Hematopoietic multipotent progenitor cell treated with erythropoietin and hydrocortisone succinate and interleukin-3 and kit ligand, for 8 days (in vitro differentiated cells): ENCODE results near the gene HSPA12B.
"Not testable (repeated sequence)": the region's sequence is repeated elsewhere in the genome, so short reads cannot be mapped to it uniquely, and the experiment has no call there.

Experiments
- DNase-seq: peaks from one replicate; pipeline ENCODE4 v3.0.0-alpha.2; 2015

Gene HSPA12B

DNA sequence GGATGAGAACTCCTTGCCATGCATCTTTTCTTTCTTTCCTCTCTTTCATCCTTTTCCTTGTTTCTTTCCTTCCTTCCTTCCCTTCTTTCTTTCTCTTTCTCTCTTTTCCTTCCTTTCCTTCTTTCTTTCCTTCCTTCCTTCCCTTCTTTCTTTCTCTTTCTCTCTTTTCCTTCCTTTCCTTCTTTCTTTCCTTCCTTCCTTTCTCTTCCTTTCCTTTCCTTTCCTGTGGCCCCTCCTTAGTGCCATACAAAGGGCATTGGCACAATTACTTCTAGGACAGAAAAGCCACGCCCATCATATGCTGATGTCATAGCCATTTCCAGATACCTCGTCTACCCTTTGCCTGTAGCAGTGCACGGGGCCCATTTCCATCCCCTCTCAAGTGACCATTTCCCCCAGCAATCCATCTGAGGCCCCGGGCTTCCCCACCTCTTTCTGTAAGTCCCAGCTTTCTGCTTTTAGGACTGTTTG is 56.2 kb downstream of the HSPA12B start:
- peak; percentile 54 for DNase-seq

DNA sequence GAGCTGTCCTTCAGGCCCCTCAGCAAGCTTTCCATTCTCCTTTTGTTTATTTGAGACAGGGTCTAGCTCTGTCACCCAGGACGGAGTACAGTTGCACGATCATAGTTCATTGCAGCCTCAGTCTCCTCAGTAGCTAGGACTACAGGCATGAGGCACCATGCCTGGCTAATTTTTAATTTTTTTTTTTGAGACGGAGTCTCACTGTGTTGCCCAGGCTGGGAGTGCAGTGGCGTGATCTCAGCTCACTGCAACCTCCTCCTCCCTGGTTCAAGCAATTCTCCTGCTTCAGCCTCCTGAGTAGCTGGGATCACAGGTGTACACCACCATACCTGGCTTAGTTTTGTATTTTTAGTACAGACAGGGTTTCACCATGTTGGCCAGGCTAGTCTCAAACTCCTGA is 56.7 kb downstream of the HSPA12B start:
- not testable (repeated sequence) for DNase-seq

DNA sequence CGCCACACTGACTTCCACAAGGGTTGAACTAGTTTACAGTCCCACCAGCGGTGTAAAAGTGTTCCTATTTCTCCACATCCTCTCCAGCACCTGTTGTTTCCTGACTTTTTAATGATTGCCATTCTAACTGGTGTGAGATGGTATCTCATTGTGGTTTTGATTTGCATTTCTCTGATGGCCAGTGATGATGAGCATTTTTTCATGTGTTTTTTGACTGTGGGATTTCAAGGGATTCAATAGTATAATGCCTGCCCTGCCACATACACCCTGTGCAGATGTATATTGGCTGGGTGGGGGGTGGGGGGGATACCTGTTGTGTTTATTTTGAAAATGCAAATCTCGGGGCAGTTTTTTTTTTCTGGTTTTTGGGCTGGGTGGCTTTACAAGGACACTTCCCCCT is 61.7 kb downstream of the HSPA12B start:
- not testable (repeated sequence) for DNase-seq

DNA sequence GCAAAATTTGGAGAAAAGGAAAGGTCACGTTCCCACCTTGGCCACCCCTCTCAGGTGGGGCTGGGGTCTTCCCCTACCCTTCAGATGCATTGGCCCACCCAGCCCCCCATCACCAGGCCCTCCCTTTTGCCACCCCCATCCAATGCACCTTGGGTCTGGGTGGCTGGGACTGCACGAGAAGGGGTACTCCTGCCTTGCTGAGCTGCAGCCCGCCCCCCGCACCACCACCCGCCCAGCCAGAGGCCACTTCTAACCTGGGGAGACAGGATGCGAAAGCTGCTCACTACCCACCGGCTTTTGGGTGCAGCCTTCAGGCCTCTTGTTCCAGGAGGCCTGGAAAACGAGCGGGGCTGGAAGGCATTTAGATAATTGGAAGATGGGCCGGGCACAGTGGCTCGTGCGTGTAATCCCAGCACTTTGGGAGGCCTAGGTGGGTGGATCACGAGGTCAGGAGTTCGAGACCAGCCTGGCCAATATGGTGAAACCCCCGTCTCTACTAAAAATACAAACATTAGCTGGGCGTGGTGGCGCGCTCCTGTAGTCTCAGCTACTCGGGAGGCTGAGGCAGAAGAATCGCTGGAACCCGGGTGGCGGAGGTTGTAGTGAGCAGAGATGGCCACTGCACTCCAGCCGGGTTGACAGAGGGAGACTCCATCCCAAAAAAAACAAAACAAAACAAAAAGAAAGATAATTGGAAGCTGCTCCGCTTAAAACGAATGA is 62.4 kb downstream of the HSPA12B start:
- DNase-seq = no peak

DNA sequence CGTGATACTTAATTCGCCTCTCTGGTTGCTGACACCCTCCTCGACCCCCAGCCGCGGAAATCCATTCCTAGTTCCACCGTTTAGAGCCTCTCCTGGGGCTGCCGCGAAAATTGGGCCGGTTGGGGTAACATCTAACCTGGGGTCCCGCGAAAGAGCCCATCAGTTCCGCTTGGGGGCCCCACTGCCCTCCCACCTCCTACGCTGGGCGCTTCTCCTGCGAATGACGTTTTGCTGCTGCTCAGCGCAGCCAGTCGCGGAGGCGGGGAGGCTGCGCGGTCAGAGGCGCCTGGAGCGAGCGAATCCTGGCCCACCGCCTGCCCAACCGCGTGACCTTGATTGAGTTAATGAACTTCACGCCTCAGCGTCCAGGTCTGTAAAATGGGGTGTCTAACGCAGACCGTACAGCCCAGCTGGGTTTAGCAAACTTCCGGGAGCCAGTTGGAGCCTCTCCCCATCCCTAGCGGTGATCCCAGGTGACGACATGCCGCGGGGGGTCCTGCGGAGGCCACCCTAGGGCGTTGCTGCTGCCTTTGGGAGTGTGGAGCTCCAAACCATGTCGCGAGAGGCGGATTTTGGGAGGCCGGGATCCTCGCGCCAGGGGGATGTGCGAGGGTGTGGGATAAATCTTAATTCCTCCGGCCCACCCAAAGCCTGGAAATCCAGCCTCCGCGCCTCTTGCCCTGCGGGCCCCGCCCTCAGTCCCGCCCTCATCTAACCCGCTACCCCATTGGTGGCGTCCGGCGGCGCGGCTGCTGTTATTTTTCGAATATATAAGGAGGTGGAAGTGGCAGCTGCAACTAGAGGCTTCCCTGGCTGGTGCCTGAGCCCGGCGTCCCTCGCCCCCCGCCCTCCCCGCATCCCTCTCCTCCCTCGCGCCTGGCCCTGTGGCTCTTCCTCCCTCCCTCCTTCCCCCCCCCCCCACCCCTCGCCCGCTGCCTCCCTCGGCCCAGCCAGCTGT is 63.3 kb downstream of the HSPA12B start, which contains the start of gene CDC25B:
Gene CDC25B (plus strand): TSS at position 800 of the 958 bp plus-strand sequence. CDS start 222 bp downstream, outside the sequence.
- peak; percentile 89 for DNase-seq

DNA sequence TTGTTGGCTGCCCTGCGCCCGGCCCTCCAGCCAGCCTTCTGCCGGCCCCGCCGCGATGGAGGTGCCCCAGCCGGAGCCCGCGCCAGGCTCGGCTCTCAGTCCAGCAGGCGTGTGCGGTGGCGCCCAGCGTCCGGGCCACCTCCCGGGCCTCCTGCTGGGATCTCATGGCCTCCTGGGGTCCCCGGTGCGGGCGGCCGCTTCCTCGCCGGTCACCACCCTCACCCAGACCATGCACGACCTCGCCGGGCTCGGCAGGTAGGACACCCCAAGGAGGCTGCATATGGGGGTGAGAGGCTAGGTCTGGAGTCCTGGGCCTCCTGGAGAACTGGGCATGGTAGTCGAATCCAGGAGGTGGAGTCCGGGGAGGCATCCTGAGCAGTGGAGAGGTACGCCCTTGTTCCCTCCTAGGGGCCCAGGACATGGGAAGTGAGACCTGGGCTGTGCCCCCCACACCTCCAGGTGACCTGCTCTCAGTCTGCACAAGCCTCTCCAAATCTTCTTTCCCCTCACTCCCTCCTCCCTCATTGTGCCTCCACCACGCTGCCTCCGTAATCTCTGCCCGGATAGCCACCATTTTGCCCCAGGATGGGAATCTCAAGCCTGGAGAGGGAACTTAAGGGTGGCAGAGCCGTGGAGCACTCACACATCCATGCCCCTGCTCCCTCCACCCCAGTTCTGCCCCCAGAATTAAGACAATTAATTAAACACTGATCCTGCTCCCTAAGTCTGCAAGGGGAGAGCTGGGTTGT is 64.2 kb downstream of the HSPA12B start:
- DNase-seq = no peak

DNA sequence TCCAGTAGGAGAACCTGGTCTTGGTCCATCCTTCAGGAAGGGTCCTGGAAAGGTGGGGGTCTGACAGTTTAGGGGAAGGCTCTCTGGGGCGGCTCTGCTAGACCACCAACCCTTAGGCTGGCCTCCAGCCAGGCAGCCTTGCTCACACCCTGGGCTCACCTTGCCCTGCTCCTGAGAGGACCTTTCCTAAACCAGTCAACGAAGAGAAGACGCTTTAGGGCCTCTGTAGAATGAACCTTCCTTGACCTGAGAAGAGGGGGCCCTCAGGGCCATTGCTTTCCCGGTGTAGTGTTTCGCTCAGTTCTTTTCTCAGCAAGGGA is 64.7 kb downstream of the HSPA12B start:
- no peak for DNase-seq

DNA sequence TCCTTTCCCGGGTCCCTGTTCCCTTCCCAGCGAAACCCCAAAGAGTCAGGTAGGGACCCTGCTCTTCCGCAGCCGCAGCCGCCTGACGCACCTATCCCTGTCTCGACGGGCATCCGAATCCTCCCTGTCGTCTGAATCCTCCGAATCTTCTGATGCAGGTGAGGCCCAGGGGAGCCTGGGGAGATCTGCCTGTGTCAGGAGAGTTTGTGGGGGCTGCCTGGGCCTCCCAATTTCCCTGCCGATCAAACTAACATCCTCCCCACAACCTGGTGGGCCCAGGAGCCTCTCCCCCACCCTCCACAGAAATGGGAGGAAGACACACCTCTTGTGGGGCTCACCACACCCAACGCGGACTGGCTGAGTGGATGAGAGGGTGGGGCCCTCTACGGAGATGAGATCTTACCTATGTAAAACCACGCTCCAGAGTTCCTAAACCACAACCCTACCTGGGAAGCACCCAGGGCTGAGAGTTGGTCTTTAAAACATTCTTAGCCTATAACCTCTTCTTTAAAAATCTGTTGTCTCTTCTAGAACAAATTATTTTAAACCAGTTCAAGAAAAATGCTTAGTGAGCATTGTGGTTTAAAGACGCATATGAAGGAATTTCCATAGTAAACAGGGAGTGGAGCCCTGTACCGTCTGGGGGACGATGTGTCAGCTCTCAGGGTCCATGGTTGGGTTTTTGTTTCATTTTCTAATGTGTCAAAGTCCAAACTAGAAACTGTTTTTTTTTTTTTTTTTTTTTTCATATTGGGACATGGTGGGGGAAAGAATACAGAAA is 65.3 kb downstream of the HSPA12B start:
- peak; percentile 39 for DNase-seq

DNA sequence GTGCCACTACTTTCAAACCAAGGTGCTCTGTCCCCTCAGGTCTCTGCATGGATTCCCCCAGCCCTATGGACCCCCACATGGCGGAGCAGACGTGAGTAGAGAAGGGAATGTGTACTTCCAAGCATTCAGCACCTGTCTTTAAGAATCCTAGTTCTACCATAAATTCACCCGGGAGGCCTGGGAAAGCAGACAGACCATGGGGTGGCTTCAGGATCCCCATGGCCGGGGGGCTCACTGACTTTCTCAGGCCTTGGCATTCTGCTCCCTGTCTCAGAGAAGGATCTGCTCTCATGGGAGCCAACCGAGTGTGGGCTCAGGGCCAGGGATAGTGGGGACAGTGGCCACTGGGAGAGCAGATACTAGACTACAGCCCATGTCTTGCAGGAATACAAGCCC is 65.9 kb downstream of the HSPA12B start:
- no peak for DNase-seq

DNA sequence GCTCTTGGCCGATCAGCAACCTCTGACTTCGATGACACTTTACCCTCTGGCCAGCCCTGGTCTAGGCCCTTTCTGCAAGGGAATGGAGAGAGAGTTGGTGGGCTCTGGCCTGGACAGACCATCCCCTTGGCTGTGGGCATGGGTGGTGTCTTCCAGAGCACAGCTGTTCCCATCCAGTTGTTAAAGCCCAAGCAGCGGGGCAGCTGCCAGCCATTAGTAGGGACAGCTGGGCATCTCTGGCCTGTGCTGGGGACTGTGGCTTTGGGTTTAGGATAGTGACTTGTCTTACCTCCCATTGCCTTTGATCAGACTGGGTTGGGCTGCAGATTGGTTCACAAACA is 66.4 kb downstream of the HSPA12B start:
- DNase-seq = no peak

DNA sequence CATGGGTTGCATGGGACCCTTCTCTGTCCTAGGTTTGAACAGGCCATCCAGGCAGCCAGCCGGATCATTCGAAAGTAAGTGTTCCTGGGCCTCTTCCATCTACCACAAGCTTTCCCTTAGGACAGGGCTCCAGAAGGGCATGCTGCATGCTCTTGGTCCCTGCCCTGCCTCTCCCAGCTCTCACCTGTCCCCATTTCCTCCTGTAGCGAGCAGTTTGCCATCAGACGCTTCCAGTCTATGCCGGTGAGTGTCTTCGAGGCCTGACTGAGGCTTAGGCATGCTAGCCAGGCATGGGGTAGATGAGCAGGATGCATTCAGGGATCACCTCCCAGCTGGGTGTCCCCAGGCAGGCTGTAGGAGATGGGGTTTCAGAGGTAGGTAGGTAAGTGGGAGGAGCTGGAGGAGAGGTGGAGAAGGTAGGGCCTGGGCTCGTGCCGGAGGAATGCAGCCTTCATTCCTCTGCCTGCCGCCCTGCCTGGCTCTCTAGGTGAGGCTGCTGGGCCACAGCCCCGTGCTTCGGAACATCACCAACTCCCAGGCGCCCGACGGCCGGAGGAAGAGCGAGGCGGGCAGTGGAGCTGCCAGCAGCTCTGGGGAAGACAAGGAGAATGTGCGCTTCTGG is 67.9 kb downstream of the HSPA12B start:
- DNase-seq = no peak

DNA sequence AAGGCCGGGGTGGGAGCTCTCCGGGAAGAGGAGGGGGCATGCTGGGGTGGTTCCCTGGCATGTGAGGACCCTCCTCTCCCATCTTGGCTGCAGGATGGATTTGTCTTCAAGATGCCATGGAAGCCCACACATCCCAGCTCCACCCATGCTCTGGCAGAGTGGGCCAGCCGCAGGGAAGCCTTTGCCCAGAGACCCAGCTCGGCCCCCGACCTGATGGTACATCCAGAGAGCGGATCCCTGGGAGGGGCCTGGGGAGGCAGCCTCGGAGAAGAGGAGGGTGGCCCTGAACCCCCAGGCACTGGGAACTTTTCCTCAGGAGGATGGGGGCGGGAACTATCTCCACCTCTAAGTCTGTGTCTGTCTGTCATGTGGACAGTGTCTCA is 68.4 kb downstream of the HSPA12B start:
- DNase-seq = no peak

DNA sequence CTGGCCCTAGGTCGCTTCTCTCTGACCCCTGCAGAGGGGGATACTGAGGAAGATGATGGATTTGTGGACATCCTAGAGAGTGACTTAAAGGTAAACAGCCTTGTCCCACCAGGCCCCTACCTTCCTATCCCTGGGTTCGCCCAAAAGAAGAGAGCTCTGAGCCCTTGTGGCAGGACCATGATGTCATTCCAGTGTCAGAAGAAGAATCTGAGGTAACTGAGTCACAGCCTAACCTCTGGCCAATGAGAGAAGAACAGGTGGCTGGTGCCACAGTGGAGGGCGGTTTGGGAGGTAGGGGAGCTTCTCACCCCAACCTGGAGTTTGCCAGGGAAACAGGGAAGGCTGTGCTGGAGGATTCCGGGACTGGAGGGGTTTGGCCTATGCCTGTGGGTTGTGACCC is 68.8 kb downstream of the HSPA12B start:
- no peak for DNase-seq

DNA sequence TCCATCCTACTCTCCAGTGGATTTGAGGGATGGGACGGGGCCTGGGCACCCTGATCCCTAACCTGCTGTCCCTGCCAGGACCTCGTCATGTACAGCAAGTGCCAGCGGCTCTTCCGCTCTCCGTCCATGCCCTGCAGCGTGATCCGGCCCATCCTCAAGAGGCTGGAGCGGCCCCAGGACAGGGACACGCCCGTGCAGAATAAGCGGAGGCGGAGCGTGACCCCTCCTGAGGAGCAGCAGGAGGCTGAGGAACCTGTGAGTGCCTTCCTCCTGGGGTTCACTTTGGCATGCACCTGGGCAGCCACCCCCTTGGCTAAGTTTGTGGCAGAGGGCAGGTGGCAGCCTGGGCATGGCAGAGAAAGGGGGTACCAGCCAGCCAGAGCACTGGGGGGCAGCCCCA is 69.4 kb downstream of the HSPA12B start:
- DNase-seq = no peak
